Measurements from ENCODE around the gene KIF4A. TPM values are rescaled to one million over a fixed set of nuclear protein-coding genes. Genes with fewer than 3 reads are reported as not detected.

KIF4A gene
- total RNA-seq, 6 experiments from 2014 or later: 10.7 to 30.2 (median 25.8) TPM

DNA sequence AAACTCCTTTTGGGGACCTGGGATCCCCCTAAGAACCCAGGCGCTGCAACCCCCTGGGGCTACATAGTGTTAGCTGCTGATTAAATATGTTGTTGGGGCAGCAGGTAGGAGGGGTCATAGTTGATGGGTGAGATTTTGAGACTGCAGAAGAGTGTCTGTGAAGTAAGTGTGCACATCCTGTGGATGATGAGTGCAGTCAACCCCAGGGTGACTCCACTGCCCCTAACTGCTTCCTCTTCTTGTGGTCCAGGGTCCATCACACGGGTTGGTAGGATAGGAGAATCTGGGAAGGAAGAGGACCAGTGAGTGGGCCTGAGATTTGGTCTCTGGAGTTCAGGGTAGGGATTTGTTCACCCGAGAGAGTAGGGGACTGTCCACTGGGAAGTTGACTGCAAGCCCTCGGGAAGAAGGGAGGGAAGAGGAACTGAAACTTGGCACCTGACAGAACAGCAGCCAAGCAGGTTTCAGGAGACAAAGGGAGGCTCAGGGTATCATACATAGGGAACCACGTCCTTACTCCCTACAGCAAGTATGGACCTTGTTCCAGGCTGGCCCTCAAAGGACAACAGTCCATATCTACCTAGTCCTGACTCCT is 163.2 kb downstream of the KIF4A start:
- no peak for DNase-seq
- no peaks in the 10 kb centered on the region for H3K9me3 Mint-ChIP-seq
- peak overlapping the region; percentile 92 for H3K4me3 Mint-ChIP-seq
- peak overlapping the region; percentile 45; the same call in 1 of the 2 replicates for H3K27ac Mint-ChIP-seq
- no peaks in the 10 kb centered on the region for H3K36me3 Mint-ChIP-seq (ENCODE audit: low read depth)
- H3K4me1 Mint-ChIP-seq (ENCODE audit: low read depth): peaks cover 25% of the 10 kb centered on the region
- TF ChIP-seq, protein P1, sequence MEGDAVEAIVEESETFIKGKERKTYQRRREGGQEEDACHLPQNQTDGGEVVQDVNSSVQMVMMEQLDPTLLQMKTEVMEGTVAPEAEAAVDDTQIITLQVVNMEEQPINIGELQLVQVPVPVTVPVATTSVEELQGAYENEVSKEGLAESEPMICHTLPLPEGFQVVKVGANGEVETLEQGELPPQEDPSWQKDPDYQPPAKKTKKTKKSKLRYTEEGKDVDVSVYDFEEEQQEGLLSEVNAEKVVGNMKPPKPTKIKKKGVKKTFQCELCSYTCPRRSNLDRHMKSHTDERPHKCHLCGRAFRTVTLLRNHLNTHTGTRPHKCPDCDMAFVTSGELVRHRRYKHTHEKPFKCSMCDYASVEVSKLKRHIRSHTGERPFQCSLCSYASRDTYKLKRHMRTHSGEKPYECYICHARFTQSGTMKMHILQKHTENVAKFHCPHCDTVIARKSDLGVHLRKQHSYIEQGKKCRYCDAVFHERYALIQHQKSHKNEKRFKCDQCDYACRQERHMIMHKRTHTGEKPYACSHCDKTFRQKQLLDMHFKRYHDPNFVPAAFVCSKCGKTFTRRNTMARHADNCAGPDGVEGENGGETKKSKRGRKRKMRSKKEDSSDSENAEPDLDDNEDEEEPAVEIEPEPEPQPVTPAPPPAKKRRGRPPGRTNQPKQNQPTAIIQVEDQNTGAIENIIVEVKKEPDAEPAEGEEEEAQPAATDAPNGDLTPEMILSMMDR (IDR thresholded peaks at IDR 0.05): no peak
- peaks cover 3% of the 10 kb centered on the region; the same call in 1 of the 2 replicates for H3K27me3 Mint-ChIP-seq (ENCODE audit: insufficient read depth)

DNA sequence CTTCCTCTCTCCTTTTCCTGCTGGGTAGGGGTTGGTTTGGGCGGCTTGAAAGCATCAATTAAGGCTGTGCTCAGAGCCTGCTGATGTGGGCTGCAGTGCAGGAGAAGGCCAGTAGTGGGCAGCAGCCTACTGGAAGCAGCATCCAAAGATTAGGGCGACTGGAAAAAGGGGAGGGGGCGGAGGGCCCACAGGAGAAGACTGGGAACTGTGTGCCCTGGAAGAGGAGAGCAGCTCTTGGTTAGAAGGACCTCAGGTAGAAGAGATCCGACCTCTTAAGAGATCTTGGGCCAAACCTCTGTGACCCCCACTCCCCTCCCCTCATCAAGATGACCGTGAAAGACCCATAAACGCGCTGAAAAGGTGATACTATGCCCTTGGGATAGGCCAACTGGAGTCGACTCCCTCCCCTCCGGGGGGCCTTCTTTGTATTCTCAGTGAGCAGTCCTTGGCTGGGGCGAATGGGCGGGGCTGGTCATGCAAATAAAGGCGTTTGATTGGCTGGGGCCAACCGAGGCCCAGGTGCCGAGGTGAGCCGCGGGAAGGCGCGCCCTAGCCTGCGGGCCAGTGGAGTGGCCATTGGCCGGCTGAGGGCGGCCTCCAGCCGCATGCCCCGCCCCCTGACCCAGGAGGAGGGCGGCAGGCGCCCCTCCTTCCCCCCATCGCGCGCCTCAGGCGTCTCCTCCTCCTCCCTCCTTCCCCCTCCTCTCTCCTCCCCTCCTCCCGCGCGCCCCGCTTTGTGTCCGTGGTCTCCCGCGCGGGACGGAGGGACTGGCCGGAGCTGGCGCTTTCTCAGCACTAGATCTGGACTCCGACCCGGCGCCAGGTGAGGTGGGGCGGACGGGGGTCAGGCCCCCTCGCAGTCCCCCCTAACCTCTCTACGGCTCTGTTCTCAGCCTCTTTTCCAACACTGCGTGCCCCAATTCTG is 164.8 kb downstream of the KIF4A start:
- no peak overlapping the region for H3K27ac Mint-ChIP-seq
- no peaks in the 10 kb centered on the region; the same call in 1 of the 2 replicates for H3K27me3 Mint-ChIP-seq (ENCODE audit: insufficient read depth)
- no peaks in the 10 kb centered on the region for H3K9me3 Mint-ChIP-seq

DNA sequence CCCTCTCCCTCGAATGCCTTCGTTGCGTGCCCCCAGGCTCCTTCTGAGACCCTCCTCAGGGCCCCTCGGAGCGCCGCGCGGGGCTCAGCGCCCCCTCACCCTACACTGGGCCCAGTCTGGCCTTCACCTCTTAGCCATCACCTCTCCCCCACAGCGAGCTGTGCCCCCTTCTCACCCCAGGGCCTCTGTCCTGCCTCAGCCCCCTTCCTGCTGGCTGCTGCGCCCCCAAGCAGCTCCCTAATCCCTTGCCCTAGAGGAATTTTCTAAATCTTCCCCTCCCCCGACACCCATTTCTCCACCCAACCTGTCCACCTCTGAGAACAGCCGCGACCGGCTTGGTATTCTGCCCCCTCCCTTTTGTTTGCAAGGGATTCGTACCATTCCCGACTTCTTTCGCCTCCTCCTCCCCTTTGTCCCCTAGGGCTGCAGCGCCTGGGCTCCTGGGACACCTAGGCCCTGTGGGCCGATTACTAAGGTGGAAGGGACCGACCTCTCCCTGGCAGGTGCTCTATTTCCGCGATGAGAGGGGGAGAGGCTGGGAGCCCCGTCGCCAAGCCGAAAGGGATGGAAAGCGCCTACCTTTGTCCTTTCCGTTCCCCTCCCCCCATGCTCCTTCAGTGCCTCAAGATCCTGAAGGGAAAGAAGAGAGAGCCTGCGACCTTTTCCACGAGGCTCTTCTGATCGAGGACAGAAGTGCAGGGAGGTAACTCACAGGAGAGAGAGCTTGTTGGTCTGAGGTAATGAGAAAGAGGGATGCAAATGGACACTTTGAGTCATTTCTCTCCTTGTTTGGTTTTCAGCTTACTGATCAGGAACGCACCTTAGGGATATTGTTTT is 165.7 kb downstream of the KIF4A start:
- TF ChIP-seq, protein P1 (IDR thresholded peaks at IDR 0.05): no peak
- Mint-ChIP-seq H3K9me3 (no peaks in the 10 kb centered on the region), H3K4me3 (peak overlapping the region; percentile 73), H3K36me3 (ENCODE audit: low read depth) (no peaks in the 10 kb centered on the region), H3K27me3 (ENCODE audit: insufficient read depth) (no peaks in the 10 kb centered on the region; the same call in none of the 2 replicates), H3K4me1 (ENCODE audit: low read depth) (peaks cover 25% of the 10 kb centered on the region), H3K27ac (peak overlapping the region; percentile 31; the same call in 1 of the 2 replicates)
- no peak for DNase-seq

More for the DNA sequence above, 164.8 kb downstream of the KIF4A start:
- peak overlapping the region; percentile 74 for H3K4me3 Mint-ChIP-seq
- DNase-seq: no peak
- H3K4me1 Mint-ChIP-seq (ENCODE audit: low read depth): peaks cover 25% of the 10 kb centered on the region
- no peaks in the 10 kb centered on the region for H3K36me3 Mint-ChIP-seq (ENCODE audit: low read depth)
- TF ChIP-seq, protein P1 (IDR thresholded peaks at IDR 0.05): peak; percentile 86

DNA sequence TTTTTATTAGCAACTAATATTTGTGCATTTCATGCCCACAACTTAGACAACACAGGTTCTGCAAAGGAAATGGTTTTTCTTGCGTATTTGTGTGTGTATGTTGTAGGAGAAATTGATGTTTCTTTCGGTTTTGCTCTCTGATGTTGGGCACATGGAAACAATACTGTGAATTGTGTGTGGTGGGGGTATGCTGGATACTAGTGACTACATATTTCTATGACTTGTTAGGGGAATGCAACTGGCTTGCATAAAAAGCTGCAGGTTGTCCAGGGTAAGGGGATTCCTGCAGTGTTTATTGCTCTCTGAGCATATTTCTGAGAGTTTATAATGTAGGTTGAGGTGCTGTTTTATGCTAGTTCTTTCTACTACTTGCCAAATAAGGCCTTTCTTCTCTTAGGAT is 166.4 kb downstream of the KIF4A start:
- Mint-ChIP-seq H3K4me3 (peak overlapping the region; percentile 73), H3K27ac (no peak overlapping the region; the same call in 1 of the 2 replicates), H3K4me1 (ENCODE audit: low read depth) (peaks cover 25% of the 10 kb centered on the region), H3K9me3 (no peaks in the 10 kb centered on the region), H3K27me3 (ENCODE audit: insufficient read depth) (no peaks in the 10 kb centered on the region; the same call in none of the 2 replicates), H3K36me3 (ENCODE audit: low read depth) (peaks cover 5% of the 10 kb centered on the region)
- DNase-seq: no peak
- TF ChIP-seq, protein P1 (IDR thresholded peaks at IDR 0.05): no peak

DNA sequence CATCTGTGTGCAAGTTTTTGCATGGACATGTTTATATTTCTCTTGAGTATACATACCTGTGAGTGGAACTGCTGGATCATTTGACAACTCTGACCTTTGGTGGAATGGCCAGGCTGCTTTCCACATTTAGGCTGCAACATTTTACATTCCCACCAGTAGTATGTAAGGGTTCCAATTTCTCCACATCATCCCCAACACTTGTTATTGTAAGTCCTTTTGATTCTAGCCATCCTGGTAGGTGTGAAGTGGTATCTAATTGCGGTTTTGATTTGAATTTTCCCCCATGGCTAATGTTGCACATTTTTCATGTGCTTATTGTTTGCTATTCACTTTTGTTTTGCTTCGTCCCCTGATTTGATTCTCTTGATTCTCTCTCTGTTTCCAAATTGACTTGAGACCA is 171.1 kb downstream of the KIF4A start:
- Mint-ChIP-seq H3K27me3 (ENCODE audit: insufficient read depth) (no peaks in the 10 kb centered on the region; the same call in 1 of the 2 replicates), H3K9me3 (no peaks in the 10 kb centered on the region), H3K4me1 (ENCODE audit: low read depth) (peaks cover 9% of the 10 kb centered on the region; the same call in 1 of the 2 replicates), H3K36me3 (ENCODE audit: low read depth) (peaks cover 6% of the 10 kb centered on the region), H3K27ac (no peak overlapping the region), H3K4me3 (no peak overlapping the region)
- TF ChIP-seq, protein P1 (IDR thresholded peaks at IDR 0.05): no peak
- DNase-seq: no peak
